Natural killer cell (primary cell): ENCODE results near the gene BORCS5. TPM values are rescaled to one million over a fixed set of nuclear protein-coding genes. Genes with fewer than 3 reads are reported as not detected.
A peak's percentile ranks its signal among the peaks of the same experiment; 100 is the strongest.

Experiments used
- ATAC-seq, 3 donors: fragments of 150-1000 bp in 2 of 3; fragments of 200-7000 bp in 1 of 3; cut with Tn5 transposase; 1 replicate in 1 of 3; 2 replicates in 2 of 3; pipeline ENCODE4 v1.10.0; 2021; ENCODE audit warnings: mild to moderate bottlenecking in 2 of 3, moderate library complexity in 2 of 3
- DNase-seq, 2 donors: peaks; one replicate each; pipeline versions ENCODE4 v3.0.0 to v3.0.0-alpha.2; 2013 to 2021; ENCODE audit warnings: mixed read lengths in 1 of 2
- H3K27ac ChIP-seq: one replicate; pipeline ENCODE4 v1.5.1; 2013; ENCODE audit warnings: mild to moderate bottlenecking, low read length
- H3K27me3 ChIP-seq: one replicate; pipeline ENCODE4 v1.6.1; 2013; ENCODE audit warnings: low read length; ENCODE audit not compliant: control insufficient read depth, insufficient read depth
- H3K36me3 ChIP-seq: one replicate; pipeline ENCODE4 v1.6.1; 2013; ENCODE audit warnings: low read length; ENCODE audit not compliant: control insufficient read depth, insufficient read depth
- H3K4me1 ChIP-seq: one replicate; pipeline ENCODE4 v1.6.1; 2013; ENCODE audit warnings: low read length; ENCODE audit not compliant: control insufficient read depth, insufficient read depth
- H3K4me3 ChIP-seq: one replicate; pipeline ENCODE4 v1.5.1; 2013; ENCODE audit warnings: low read length
- H3K9me3 ChIP-seq: one replicate; pipeline ENCODE4 v1.6.1; 2013; ENCODE audit warnings: low read length; ENCODE audit not compliant: control insufficient read depth, insufficient read depth
- H3K27ac Mint-ChIP-seq, 2 donors: one replicate each; pipeline ENCODE4 v1.8.0; 2022; ENCODE audit warnings: mild to moderate bottlenecking in 2 of 2, mixed read lengths in 2 of 2, moderate library complexity in 1 of 2
- H3K27me3 Mint-ChIP-seq, 2 donors: one replicate each; pipeline ENCODE4 v1.8.0; 2022; ENCODE audit warnings: low read depth in 2 of 2, mixed read lengths in 2 of 2
- H3K36me3 Mint-ChIP-seq: one replicate; pipeline ENCODE4 v1.8.0; 2022; ENCODE audit warnings: mixed read lengths
- H3K4me1 Mint-ChIP-seq, 2 donors: one replicate each; pipeline ENCODE4 v1.8.0; 2022; ENCODE audit warnings: mixed read lengths in 2 of 2
- H3K4me3 Mint-ChIP-seq: one replicate; pipeline ENCODE4 v1.8.0; 2022; ENCODE audit warnings: mild to moderate bottlenecking, moderate library complexity, mixed read lengths
- H3K9me3 Mint-ChIP-seq, 2 donors: one replicate each; pipeline ENCODE4 v1.8.0; 2022; ENCODE audit warnings: mixed read lengths in 2 of 2
- CTCF ChIP-seq: fragments of 200-600 bp; IDR thresholded peaks from one replicate; pipeline ENCODE4 v1.8.0; 2022; ENCODE audit warnings: antibody characterized with exemption
- WGBS: methylation state at CpG from one replicate; pipeline ENCODE4 v1.1.7; 2013; ENCODE audit warnings: missing lambda C conversion rate; ENCODE audit not compliant: insufficient coverage; 5-methylcytosine and 5-hydroxymethylcytosine counted together
- intact Hi-C: fragments of 100-400 bp; cut with micrococcal nuclease; formaldehyde crosslinking; loops from one replicate; pipeline ENCODE4 v1.14.2; 2022
- total RNA-seq, 4 donors: library from RNA; stranded (reverse); fragments of 120-200 nt in 1 of 4; gene quantifications; one replicate each; pipeline versions ENCODE4 v1.2.3 to v1.2.4, GENCODE V29; 2013 to 2022

BORCS5 gene
- total RNA-seq, 3 donors from 2014 or later (not counting 1 experiment from before 2014, with no cell fraction given): 28.5 to 32.8 (median 29.2) TPM

- no peaks in the 10 kb centered on the region for H3K27me3 ChIP-seq
- Mint-ChIP-seq H3K9me3 (no peaks in the 10 kb centered on the region), H3K36me3 (no peaks in the 10 kb centered on the region), H3K4me1 (peaks cover 32 to 39% of the 10 kb centered on the region in 2 donors), H3K27me3 (no peaks in the 10 kb centered on the region), H3K27ac (peak overlapping the region; percentile 60 to 66), H3K4me3 (no peak overlapping the region)
- DNase-seq (no peak), ATAC-seq (peak in 1 of 3 donors; percentile 46)
- TF ChIP-seq CTCF: no peak
- no peak overlapping the region for H3K27ac ChIP-seq
- peaks cover 9% of the 10 kb centered on the region for H3K4me1 ChIP-seq
- 68% methylated on average over 3 of the region's 5 CpGs for WGBS
- H3K9me3 ChIP-seq: no peaks in the 10 kb centered on the region
- H3K4me3 ChIP-seq: no peak overlapping the region
- intact Hi-C loops: no loop called here
- H3K36me3 ChIP-seq: peaks cover 7% of the 10 kb centered on the region
Observed at GRCh38 chr12:12365446-12365802, 8.5 kb downstream of the BORCS5 start.

GRCh38 chr12:12365931-12366431, 9.1 kb downstream of the BORCS5 start:
- Mint-ChIP-seq H3K36me3 (no peaks in the 10 kb centered on the region), H3K27ac (peak overlapping the region; percentile 41 to 60), H3K4me3 (no peak overlapping the region), H3K27me3 (no peaks in the 10 kb centered on the region), H3K4me1 (peaks cover 32 to 39% of the 10 kb centered on the region in 2 donors), H3K9me3 (no peaks in the 10 kb centered on the region)
- Histone ChIP-seq H3K4me1 (peaks cover 9% of the 10 kb centered on the region), H3K27me3 (no peaks in the 10 kb centered on the region), H3K4me3 (no peak overlapping the region), H3K36me3 (peaks cover 7% of the 10 kb centered on the region), H3K9me3 (no peaks in the 10 kb centered on the region), H3K27ac (no peak overlapping the region)
- intact Hi-C loops: no loop called here
- peak in 1 of 2 donors; percentile 21 for DNase-seq
- TF ChIP-seq CTCF: no peak
- WGBS: 54% methylated on average over 4 of the region's 4 CpGs
- peak; percentile 24 to 37 (median 35) for ATAC-seq

- no peak for DNase-seq
- Mint-ChIP-seq H3K27ac (peak overlapping the region; percentile 25 to 41), H3K27me3 (no peaks in the 10 kb centered on the region), H3K4me3 (no peak overlapping the region), H3K9me3 (no peaks in the 10 kb centered on the region), H3K4me1 (peaks cover 26 to 39% of the 10 kb centered on the region in 2 donors), H3K36me3 (no peaks in the 10 kb centered on the region)
- intact Hi-C loops: no loop called here
- H3K27ac ChIP-seq: no peak overlapping the region
- no peaks in the 10 kb centered on the region for H3K9me3 ChIP-seq
- ATAC-seq: no peak
- H3K36me3 ChIP-seq: peaks cover 7% of the 10 kb centered on the region
- no peak overlapping the region for H3K4me3 ChIP-seq
- peaks cover 9% of the 10 kb centered on the region for H3K4me1 ChIP-seq
- TF ChIP-seq CTCF: no peak
- H3K27me3 ChIP-seq: no peaks in the 10 kb centered on the region
- WGBS: 98% methylated on average over 4 of the region's 4 CpGs
Observed at GRCh38 chr12:12366701-12367481, 10.0 kb downstream of the BORCS5 start.
